Globus pallidus (tissue), 1 donor: ENCODE results near the gene INTS2.
"Not testable (repeated sequence)": the region's sequence is repeated elsewhere in the genome, so short reads cannot be mapped to it uniquely, and the experiment has no call there.

Source experiments
- DNase-seq: peaks from one replicate; pipeline ENCODE4 v3.0.0-alpha.2; 2015; ENCODE audit warnings: low spot score

Gene INTS2

DNA sequence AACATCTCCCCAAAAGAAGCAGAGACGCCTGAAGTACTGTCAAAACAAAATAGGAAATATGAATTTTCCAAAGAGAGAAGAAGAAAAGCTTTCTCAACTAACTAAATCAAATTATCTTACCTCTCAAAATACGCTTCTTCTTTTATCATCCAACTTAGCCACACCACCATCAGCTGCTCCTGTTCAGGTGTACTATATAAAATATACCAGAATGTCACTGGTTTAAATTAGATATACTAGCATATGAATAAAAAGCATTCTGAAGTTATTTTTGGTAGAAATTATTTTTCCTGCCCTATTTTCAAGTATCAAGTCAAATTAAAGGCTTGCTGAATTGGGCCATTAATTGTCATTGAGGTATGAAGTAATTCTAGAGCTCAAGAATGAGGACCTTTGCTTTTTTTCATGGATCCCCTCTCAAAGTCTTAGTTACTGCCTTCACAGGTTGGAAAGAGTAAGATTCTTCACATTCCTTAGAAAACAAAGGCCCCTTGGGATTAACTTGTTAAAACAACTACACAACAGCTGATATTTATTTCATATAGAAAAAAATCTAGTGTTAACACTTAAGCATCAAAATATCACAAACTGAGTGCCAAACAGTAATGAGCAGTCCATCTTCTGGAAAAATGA, 30.1 kb downstream of the INTS2 start:
- DNase-seq, result no peak

GRCh38 chr17:61895391-61895790, 32.4 kb downstream of the INTS2 start:
- DNase-seq, result no peak

- not testable (repeated sequence) for DNase-seq
Observed at GRCh38 chr17:61894310-61894709, 33.5 kb downstream of the INTS2 start.

DNA sequence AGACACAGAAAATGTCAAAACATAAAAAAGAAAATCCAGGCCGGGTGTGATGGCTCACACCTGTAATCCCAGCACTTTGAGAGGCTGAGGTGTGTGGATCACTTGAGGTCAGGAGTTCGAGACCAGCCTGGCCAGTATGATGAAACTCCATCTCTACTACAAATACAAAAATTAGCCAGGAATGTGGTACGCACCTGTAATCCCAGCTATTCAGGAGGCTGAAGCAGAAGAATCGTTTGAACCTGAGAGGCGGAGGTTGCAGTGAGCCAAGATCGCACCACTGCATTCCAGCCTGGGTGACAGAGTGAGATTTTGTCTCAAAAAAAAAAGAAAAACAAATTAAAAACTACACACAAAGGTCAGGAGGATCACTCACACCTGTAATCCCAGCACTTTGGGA, 40.0 kb downstream of the INTS2 start:
- DNase-seq, result not testable (repeated sequence)

DNA sequence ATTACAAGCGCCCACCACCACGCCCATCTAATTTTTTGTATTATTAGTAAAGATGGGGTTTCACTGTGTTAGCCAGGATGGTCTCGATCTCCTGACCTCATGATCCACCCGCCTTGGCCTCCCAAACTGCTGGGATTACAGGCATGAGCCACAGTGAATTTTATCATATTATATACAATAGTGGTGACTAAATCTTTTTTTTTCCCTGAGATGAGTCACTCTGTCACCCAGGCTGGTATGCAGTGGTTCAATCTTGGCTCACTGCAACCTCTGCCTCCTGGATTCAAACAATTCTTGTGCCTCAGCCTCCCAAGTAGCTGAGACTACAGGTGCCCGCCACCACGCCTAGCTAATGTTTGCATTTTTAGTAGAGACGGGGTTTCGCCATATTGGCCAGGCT, 41.9 kb downstream of the INTS2 start:
- DNase-seq, result not testable (repeated sequence)

- no peak for DNase-seq
Observed at GRCh38 chr17:61884864-61885263, 42.9 kb downstream of the INTS2 start.

DNA sequence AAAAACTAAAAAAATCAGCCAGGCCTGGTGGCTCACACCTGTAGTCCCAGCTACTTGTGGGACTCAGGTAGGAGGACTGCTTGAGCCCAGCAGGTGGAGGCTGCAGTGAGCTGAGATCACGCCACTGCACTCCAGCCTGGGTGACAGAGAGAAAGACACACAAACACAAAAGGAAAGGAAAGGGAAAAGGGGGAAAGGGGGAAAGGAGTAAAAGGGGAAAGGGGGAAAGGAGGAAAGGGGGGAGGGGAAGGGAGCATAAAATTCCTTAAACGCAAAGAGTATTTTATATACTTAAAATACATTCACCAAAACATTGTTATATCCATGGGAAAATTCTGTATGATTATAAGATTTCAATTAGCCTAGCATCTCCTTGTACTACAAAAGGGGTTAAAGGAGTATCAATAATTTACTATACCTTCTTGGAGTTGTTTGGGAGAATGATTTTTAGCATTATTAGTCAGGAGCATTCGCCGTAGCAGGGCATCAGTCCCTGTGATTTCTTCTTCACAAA, 47.1 kb downstream of the INTS2 start:
- no peak for DNase-seq

GRCh38 chr17:61878984-61879612, 48.7 kb downstream of the INTS2 start:
- DNase-seq, result no peak

- no peak for DNase-seq
Observed at GRCh38 chr17:61878520-61878919, 49.3 kb downstream of the INTS2 start.

- no peak for DNase-seq
Observed at GRCh38 chr17:61877837-61878236, 49.9 kb downstream of the INTS2 start.

GRCh38 chr17:61875804-61876203, 52.0 kb downstream of the INTS2 start:
- no peak for DNase-seq

DNA sequence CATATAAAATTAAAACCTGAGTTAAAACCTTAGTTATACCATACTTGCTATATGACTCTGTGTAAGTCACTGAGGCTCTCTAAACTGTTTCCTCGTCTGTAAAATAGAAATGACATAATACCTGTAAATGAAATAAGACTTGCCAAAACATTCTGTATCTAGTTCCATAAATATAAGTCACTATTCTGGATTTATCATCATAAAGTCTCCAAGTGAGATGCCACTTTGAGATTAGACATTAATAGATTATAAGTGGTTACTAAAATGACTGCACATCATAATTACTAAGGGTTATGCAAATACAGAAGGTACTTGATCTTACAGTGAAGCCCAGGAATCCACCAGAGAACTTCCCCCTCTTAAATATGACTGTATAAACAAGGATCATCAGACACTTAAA, 52.5 kb downstream of the INTS2 start:
- DNase-seq, result no peak

GRCh38 chr17:61874075-61874474, 53.7 kb downstream of the INTS2 start:
- DNase-seq, result no peak

DNA sequence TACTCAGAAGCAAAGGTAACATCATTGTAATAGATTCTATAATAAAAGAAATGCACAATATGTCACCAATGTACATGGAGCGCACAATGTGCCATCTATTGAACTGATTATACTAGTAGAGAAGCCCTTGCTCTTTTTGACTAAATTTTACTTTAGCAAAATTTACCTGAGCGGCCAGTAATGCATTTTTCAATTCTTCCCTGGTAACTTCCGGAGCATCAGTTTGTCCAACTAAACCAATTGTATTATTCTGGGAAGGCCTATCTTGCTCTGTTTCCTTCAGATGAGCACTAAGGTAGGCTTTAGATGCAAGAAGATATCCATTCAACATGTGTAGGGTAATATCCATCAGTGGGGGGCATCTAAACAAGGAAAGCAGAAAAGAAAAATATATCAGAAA, 55.7 kb downstream of the INTS2 start:
- DNase-seq, result no peak

GRCh38 chr17:61869138-61869537, 58.6 kb downstream of the INTS2 start:
- no peak for DNase-seq

- no peak for DNase-seq
Observed at GRCh38 chr17:61868074-61868473, 59.7 kb downstream of the INTS2 start.

DNA sequence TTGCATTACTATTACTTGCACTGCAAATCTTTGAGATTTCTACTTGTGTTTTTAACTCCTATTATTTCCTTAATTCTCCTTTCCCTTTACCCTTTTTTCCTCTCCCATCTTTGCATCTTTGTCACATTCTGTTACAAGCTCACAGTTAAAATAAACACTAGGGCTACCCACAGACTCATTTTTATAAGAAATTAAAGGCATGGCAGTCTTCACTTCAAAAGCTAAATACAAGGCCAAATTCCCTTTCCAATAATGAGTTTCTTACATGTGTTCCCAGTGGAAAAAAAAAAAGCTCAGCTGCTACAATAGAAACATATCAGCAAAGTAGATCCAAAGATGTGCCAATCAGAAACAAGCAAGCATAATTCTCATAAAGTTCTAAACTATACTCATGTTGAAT, 60.7 kb downstream of the INTS2 start:
- DNase-seq, result no peak

DNA sequence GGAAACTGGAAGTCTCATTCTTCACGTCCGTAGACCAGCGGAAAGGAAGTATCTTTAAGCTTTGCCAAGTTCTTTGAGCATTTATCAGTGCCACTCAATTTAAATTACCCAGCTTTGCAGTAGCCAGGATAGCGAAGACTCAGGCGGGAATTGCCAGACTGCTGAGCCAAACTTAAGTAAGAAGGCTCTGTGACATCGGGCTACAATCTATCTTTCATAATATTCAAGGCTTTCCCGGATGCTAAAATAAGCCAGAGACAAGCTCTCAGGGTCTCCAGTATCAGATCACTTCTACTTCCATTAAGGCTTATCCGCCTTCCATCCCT, 64.0 kb downstream of the INTS2 start:
- DNase-seq, result no peak

DNA sequence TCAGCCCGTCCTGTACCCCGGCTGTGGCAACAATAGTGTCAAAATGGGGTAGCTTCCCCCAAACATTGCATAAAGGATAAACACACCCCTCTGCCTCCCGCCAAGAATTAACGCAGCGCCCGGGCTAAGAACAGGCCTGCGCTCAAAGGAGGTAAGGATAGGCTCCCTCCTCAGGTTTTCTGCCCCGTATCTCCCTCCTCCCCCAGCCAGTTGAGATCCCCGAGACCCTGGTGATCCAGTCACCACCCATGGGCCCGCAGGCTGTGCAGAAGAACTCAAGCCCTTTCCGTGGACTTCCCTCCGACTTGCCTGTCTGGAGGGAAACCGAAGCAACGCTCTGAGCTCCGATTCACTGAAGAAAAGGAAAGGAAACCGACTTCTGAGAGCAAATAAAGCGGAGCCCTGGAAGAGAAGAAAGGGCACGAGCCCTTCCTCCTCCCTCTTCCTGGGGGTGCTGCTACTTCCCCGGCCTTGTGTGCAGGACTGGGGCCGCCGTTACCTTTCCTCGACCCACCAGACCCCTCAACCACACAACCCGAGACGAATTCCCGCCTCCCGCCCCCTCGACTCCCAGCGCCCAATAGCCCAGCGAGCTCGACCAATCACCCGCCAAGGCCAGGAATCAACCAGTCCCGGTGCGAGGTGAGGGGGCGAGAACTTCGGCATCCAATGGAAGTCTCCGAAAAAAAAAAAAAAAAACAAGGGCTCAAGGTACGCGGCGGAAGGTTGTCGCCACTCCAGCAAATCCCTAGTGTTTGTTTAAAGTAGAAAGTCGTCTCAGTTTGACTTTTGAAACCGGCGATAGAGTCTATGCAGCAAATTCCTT, 64.6 kb downstream of the INTS2 start, which contains the start of gene BRIP1:
Gene BRIP1, minus strand, starts transcription at position 554 of the 826 bp plus-strand sequence. CDS start 1,989 bp downstream, outside the sequence.
- DNase-seq, result peak; percentile 76

DNA sequence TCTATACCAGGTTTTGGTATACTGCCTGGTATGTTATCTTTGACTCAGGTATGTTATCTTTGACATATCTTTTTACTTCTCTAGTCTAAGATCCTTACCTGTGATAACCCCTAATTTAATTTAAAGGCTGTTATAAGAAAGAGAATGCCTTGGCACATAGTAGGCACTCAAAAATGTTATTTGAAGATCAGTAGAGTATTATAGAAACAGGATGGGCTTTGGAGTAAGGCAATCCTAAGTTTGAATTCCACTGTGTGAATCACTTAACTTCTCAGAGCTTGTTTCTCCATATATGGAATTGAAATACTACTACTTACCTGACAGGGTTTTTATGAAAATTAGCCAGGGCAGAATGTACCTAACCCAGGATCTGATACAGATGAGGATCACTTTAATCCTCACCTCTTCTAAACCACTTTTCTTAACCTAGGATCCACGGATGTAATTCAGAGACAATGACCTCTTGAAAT, 65.6 kb downstream of the INTS2 start:
- DNase-seq, result no peak

- not testable (repeated sequence) for DNase-seq
Observed at GRCh38 chr17:61860397-61860796, 67.4 kb downstream of the INTS2 start.

DNA sequence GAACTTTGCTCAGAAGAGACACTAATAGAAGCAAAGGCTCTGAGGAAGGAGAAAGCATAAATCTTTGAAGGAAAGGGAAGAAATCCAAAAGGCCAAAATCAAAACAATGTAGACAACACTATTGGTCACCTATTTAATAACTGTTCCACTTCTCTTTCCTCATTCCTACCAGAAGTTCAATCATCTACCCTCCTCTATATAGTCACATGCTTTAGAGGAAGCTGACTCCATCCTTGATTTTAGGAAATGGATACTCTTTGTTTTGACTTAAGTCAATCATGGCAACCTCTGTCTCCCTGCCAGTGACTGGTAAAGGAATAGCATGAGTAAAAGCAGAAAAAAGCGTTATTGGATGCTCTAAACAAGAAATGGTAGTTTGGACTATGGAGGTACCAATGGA, 71.7 kb downstream of the INTS2 start:
- no peak for DNase-seq

DNA sequence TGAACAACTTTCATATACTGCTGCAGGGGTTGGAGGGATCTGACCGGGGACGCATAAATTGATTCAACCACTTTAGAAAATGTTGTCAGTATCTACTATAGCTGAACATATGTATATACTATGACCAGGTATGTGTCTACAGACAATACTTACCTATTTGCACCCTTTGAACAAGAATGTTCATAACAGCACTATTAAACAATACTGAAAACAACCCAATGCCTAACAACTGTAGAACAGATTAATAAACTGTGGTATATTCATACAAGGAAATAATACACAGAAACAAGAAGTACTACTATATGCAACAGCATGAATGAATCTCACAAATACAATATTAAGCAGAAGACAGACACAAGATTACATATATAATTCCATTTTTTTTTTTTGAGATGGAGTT, 74.9 kb downstream of the INTS2 start:
- no peak for DNase-seq
